Liver (tissue), 3 donors: ENCODE measurements around the gene SLC6A5.

Source experiments
- CTCF ChIP-seq: fragments of 150-350 bp; IDR thresholded peaks from 2 replicates; pipeline ENCODE4 v1.5.1; 2017; ENCODE audit warnings: improper control_type of control experiment, low read depth, low read length; ENCODE audit not compliant: missing input control
- JUND ChIP-seq, 2 donors: IDR thresholded peaks; 2 replicates each; pipeline ENCODE4 v1.6.1; 2016; ENCODE audit warnings: antibody characterized with exemption in 2 of 2
- MAX ChIP-seq: IDR thresholded peaks from 2 replicates; pipeline ENCODE4 v1.6.1; 2016; ENCODE audit warnings: antibody characterized with exemption
- RAD21 ChIP-seq, 2 donors: IDR thresholded peaks; 2 replicates each; pipeline ENCODE4 v1.6.1; 2016; ENCODE audit warnings: antibody characterized with exemption in 2 of 2, mild to moderate bottlenecking in 2 of 2
- REST ChIP-seq: IDR thresholded peaks from 2 replicates; pipeline ENCODE4 v1.6.1; 2016; ENCODE audit warnings: antibody characterized with exemption, mild to moderate bottlenecking
- TAF1 ChIP-seq: conservative IDR thresholded peaks from 2 replicates; pipeline ENCODE4 v1.6.1; 2016; ENCODE audit warnings: antibody characterized with exemption, mild to moderate bottlenecking
- YY1 ChIP-seq: IDR thresholded peaks from 2 replicates; pipeline ENCODE4 v1.6.1; 2016; ENCODE audit warnings: antibody characterized with exemption, mild to moderate bottlenecking
- donor health status: healthy.
- donor health status: healthy.

GRCh38 chr11:20634781-20635180 lies 35.4 kb downstream of the SLC6A5 start:
- TF ChIP-seq RAD21 (IDR thresholded peaks at IDR 0.05) (no peak), MAX (no peak), CTCF (no peak), YY1 (no peak), REST (no peak), TAF1 (no peak), JUND (IDR thresholded peaks at IDR 0.05) (no peak)
